Ascending aorta (tissue), 2 donors: ENCODE results near the gene PDXK. TPM values are rescaled to one million over a fixed set of nuclear protein-coding genes. Genes with fewer than 3 reads are reported as not detected.

Source experiments
- DNase-seq, 2 donors: peaks; one replicate each; pipeline ENCODE4 v3.0.0-alpha.2; 2019; ENCODE audit warnings: low spot score in 2 of 2
- H3K27ac ChIP-seq, 2 donors: fragments of 200-600 bp; sonication (generic); one replicate each; pipeline ENCODE4 v1.5.1; 2016 to 2017; ENCODE audit warnings: mild to moderate bottlenecking in 1 of 2
- H3K27me3 ChIP-seq: fragments of 200-600 bp; sonication (generic); one replicate; pipeline ENCODE4 v1.5.1; 2017
- H3K36me3 ChIP-seq, 2 donors: fragments of 200-600 bp; sonication (generic); one replicate each; pipeline ENCODE4 v1.5.1; 2016
- H3K4me1 ChIP-seq, 2 donors: fragments of 200-600 bp; sonication (generic); one replicate each; pipeline ENCODE4 v1.5.1; 2016 to 2017; ENCODE audit warnings: mild to moderate bottlenecking in 1 of 2
- H3K4me3 ChIP-seq, 2 donors: fragments of 200-600 bp; sonication (generic); one replicate each; pipeline ENCODE4 v1.5.1; 2016 to 2017; ENCODE audit warnings: mild to moderate bottlenecking in 1 of 2
- H3K9me3 ChIP-seq, 2 donors: fragments of 200-600 bp; sonication (generic); one replicate each; pipeline ENCODE4 v1.5.1; 2016
- intact Hi-C: fragments of 100-400 bp; cut with DNase I; formaldehyde crosslinking; loops from one replicate; pipeline ENCODE4 v1.15.1; 2023
- total RNA-seq: library from RNA; depleted of rRNA; stranded (reverse); fragments of >200 nt; gene quantifications from one replicate; pipeline ENCODE4 v1.1.0, GENCODE V29; 2016
- TF ChIP-seq, protein P1 (sequence below), 3 experiments: fragments of 200-600 bp in 2 of 3; fragments of 450-650 bp in 1 of 3; sonication (generic) in 2 of 3; IDR thresholded peaks; one replicate each; pipeline ENCODE4 v1.5.1; 2016 to 2019; ENCODE audit warnings: antibody characterized with exemption in 3 of 3, mild to moderate bottlenecking in 1 of 3, moderate library complexity in 1 of 3

PDXK gene
- total RNA-seq, 1 donor from 2014 or later = 102 TPM

GRCh38 chr21:43790010-43790524 is 71.1 kb downstream of the PDXK start:
- peak overlapping the region; percentile 50 to 63 for H3K27ac ChIP-seq
- DNase-seq = no peak
- H3K4me3 ChIP-seq = peak overlapping the region; percentile 77 to 95
- intact Hi-C loops = no loop called here
- peaks cover 6 to 14% of the 10 kb centered on the region in 2 donors for H3K4me1 ChIP-seq
- TF ChIP-seq, protein P1, sequence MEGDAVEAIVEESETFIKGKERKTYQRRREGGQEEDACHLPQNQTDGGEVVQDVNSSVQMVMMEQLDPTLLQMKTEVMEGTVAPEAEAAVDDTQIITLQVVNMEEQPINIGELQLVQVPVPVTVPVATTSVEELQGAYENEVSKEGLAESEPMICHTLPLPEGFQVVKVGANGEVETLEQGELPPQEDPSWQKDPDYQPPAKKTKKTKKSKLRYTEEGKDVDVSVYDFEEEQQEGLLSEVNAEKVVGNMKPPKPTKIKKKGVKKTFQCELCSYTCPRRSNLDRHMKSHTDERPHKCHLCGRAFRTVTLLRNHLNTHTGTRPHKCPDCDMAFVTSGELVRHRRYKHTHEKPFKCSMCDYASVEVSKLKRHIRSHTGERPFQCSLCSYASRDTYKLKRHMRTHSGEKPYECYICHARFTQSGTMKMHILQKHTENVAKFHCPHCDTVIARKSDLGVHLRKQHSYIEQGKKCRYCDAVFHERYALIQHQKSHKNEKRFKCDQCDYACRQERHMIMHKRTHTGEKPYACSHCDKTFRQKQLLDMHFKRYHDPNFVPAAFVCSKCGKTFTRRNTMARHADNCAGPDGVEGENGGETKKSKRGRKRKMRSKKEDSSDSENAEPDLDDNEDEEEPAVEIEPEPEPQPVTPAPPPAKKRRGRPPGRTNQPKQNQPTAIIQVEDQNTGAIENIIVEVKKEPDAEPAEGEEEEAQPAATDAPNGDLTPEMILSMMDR (IDR thresholded peaks at IDR 0.05) = no peak
- H3K27me3 ChIP-seq = no peaks in the 10 kb centered on the region
- no peaks in the 10 kb centered on the region for H3K9me3 ChIP-seq
- peaks cover 30 to 35% of the 10 kb centered on the region in 2 donors for H3K36me3 ChIP-seq

- DNase-seq = no peak
- Histone ChIP-seq H3K9me3 (no peaks in the 10 kb centered on the region), H3K36me3 (peaks cover 52 to 59% of the 10 kb centered on the region in 2 donors), H3K4me3 (no peak overlapping the region), H3K27ac (no peak overlapping the region), H3K4me1 (peaks cover 6 to 14% of the 10 kb centered on the region in 2 donors), H3K27me3 (no peaks in the 10 kb centered on the region)
- TF ChIP-seq, protein P1 (IDR thresholded peaks at IDR 0.05) = no peak
- intact Hi-C loops = no loop called here
These were observed 73.5 kb downstream of the PDXK start for GRCh38 chr21:43792406-43792805.

DNA sequence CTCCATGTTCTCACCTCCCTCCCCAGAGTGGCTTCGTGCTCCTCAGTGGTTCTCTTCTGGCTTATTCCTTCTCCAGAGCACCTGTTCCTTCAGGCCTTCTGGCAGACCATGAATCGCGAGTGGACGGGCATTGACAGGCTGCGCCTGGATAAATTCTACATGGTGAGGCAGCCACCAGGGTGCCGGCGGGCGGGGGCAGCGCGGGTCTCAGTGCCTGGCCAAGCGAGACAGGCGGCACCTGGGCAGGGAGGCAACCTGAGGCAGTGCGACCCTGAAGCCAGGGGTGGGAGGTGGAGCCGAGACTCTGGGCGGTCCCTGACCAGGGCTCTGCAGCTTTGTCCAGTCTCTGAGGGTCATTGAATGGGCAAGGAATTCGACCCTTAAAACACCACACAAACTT is 74.3 kb downstream of the PDXK start:
- TF ChIP-seq, protein P1 (IDR thresholded peaks at IDR 0.05) = no peak
- intact Hi-C loops = no loop called here
- H3K27ac ChIP-seq = no peak overlapping the region
- H3K9me3 ChIP-seq = no peaks in the 10 kb centered on the region
- DNase-seq = no peak
- peaks cover 6 to 14% of the 10 kb centered on the region in 2 donors for H3K4me1 ChIP-seq
- no peak overlapping the region for H3K4me3 ChIP-seq
- H3K36me3 ChIP-seq = peaks cover 60 to 67% of the 10 kb centered on the region in 2 donors
- H3K27me3 ChIP-seq = no peaks in the 10 kb centered on the region

DNA sequence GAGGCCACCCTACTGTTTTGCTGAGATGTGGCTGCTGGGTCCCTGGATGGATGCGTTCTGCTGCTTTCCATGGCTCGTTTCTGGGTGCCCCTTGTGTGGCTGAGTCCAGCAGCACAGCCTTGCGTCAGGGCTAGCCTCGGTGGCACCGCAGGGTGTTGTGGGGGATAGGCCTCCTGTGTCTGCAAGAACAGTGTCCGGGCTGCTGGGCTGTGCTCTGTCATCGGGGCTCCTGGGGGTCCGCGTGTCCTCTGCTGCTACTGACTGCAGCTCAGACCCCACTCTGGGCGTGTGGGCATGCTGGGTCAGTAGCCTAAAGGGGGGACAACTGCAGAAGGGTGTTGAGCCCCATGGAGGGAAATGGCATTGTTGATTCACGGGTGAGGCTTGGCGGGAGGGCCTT is 75.4 kb downstream of the PDXK start:
- TF ChIP-seq, protein P1 (IDR thresholded peaks at IDR 0.05) = no peak
- intact Hi-C loops = no loop called here
- H3K27ac ChIP-seq = no peak overlapping the region
- no peak for DNase-seq
- H3K9me3 ChIP-seq = no peaks in the 10 kb centered on the region
- H3K27me3 ChIP-seq = no peaks in the 10 kb centered on the region
- H3K36me3 ChIP-seq = peaks cover 71 to 78% of the 10 kb centered on the region in 2 donors
- peaks cover 6 to 11% of the 10 kb centered on the region in 2 donors for H3K4me1 ChIP-seq
- H3K4me3 ChIP-seq = no peak overlapping the region

DNA sequence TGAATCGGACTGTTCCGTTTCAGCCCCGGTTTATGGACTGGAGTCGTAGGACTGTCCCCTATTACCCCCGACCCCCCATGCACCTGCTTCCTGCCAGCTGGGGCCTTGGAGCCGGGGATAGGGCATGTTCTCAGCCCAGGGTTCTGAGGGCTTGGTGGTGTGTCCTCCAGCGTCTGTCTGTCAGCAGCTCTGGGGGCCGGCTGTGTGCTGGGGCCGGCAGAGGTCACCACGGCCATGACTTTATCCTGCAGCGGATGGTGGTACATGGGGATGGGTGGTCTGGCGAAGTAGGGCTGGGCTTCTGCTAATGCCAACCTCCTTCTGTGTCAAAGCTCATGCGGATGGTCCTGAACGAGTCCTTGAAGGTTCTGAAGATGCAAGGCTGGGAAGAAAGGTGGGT is 75.9 kb downstream of the PDXK start:
- intact Hi-C loops = no loop called here

More for the DNA sequence above, 75.9 kb downstream of the PDXK start:
- no peak overlapping the region for H3K27ac ChIP-seq
- H3K36me3 ChIP-seq = peaks cover 76 to 83% of the 10 kb centered on the region in 2 donors
- TF ChIP-seq, protein P1 (IDR thresholded peaks at IDR 0.05) = no peak
- H3K9me3 ChIP-seq = no peaks in the 10 kb centered on the region
- H3K4me1 ChIP-seq = peaks cover 6 to 11% of the 10 kb centered on the region in 2 donors
- H3K4me3 ChIP-seq = no peak overlapping the region
- H3K27me3 ChIP-seq = no peaks in the 10 kb centered on the region
- no peak for DNase-seq
